SH-SY5Y (cell line): ENCODE results near the gene SLC12A3.

ENCODE experiments used
- GATA2 ChIP-seq: IDR thresholded peaks from 2 replicates; pipeline ENCODE4 v1.6.1; 2011; ENCODE audit warnings: mild to moderate bottlenecking, low read depth, low read length
- GATA3 ChIP-seq: IDR thresholded peaks from 2 replicates; pipeline ENCODE4 v1.6.1; 2011; ENCODE audit warnings: low read depth, mild to moderate bottlenecking, low read length, moderate library complexity

GRCh38 chr16:56841233-56841632 is 23.8 kb upstream of the SLC12A3 start:
- TF ChIP-seq GATA2 (no peak), GATA3 (no peak)
